GM18519 (cell line): ENCODE data around the gene SSH3.
A peak's percentile ranks its signal among the peaks of the same experiment; 100 is the strongest.

Source experiments
- ATAC-seq: cut with Tn5 transposase; IDR thresholded peaks from one replicate; pipeline ENCODE4 v1.9.1; 2021; ENCODE audit warnings: mild to moderate bottlenecking, moderate library complexity; ENCODE audit not compliant: unreplicated experiment, low FRiP score

The SSH3 gene

GRCh38 chr11:67278939-67279588 is 24.3 kb upstream of the SSH3 start:
- ATAC-seq: no peak

DNA sequence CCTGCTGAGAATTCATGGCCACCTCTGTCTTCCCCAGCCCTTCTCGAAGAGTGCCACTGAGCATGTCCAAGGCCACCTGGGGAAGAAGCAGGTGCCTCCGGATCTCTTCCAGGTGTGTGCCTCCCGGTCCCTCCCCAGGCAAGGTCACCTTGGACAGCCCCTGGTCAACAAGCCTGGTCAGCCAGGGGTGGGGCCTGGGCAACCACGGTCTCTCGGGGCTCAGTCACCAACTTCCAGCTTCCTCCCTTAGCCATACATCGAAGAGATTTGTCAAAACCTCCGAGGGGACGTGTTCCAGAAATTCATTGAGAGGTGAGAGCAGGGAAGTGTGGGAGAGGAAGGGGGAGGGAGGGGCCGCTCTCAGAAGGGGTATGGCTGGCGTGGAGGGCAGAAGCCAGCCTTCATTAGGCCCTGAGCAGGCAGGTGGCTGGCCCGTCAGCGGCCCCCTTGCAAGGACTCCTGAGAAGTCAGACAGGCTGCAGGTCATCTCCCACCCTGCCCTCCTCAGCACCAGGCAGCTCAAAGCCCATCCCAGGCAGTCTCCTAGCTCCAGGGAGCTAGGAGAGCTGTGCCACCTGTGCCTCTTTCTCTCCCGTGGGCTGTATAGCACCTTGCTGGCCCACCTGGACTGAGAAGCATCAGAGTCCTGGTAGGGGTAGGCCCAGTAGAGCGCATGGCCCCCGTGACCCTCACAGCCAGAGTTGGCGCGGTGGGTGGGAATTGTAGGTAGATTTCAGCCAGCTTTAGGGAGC is 23.6 kb upstream of the SSH3 start:
- ATAC-seq: no peak

DNA sequence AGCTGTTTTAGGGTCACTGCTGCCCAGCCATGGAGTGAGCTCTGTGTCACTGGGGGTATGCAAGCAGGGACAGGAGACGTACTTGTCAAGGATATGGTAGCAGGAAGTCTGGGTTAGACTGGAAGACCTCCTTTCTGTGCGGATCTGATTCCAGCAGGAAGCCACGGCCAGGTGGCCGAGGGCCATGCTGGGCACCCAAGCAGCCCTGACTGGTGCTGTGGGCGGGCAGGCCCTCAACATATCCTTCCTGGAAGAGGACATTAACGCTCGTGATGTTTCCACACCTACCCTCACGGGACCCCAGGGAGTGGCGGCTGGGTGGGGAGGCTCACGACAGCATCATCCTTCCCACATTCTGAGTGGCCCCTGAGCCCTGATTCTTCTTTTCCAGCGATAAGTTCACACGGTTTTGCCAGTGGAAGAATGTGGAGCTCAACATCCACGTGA is 23.0 kb upstream of the SSH3 start:
- no peak for ATAC-seq

- no peak for ATAC-seq
Observed at GRCh38 chr11:67280788-67281551, 22.4 kb upstream of the SSH3 start.

DNA sequence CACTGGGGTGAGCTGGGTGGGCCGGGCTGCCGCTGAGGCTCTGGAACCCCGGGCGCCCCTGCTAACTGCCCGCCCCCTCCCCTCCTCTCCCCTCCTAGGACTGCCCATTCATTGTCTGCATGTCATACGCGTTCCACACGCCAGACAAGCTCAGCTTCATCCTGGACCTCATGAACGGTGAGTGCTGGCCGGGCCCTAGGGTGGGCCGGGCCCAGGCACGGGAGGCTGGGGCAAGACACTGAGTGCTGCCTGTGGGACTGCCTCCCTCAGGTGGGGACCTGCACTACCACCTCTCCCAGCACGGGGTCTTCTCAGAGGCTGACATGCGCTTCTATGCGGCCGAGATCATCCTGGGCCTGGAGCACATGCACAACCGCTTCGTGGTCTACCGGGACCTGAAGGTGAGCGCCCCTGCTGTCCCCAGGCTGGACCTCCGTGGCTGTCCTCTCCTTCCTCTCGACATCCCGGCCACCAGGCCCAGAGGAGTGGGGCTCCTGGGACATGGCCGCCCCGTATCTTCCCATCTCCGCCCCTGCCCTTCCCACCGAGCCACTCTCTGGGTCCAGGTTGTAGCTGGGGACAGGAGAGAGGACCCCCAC is 21.7 kb upstream of the SSH3 start:
- no peak for ATAC-seq

- ATAC-seq: no peak
Observed at GRCh38 chr11:67282155-67282875, 21.0 kb upstream of the SSH3 start.

DNA sequence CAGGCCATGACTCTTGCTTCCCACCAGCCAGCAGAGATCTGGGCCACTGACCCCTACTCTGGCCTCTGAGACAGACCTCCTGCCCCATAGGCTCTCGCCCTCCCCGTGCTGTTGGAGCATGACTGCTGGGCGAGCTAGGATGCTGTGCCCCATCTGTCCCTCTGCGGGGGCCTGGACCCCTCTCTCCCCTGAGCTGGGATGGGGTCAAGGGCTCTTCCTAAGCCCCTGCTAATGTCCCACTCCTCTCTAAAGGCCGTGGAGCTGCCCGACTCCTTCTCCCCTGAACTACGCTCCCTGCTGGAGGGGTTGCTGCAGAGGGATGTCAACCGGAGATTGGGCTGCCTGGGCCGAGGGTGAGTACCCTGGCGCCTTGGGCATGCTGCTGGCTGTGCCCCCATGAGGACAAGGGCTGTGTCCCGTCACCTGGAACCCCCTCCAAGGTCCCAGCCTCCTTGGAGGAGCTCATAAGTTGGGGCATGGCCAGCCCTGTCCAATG is 20.4 kb upstream of the SSH3 start:
- ATAC-seq: no peak

DNA sequence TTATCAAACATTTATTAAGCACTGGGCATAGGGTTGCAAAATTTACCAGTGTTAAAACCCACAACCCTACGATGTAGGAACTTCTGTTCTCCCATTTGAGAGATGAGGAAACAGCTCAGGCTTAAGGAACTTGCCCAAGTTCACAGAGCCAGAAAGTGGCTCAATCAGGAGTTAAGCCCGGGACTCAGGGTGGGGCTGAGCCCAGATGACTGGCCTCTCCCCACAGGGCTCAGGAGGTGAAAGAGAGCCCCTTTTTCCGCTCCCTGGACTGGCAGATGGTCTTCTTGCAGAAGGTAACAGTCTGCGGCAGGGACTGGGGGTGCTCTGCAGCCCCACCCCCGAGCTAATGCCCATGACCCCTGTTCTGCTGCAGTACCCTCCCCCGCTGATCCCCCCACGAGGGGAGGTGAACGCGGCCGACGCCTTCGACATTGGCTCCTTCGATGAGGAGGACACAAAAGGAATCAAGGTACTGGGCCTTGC is 19.8 kb upstream of the SSH3 start:
- ATAC-seq: no peak

DNA sequence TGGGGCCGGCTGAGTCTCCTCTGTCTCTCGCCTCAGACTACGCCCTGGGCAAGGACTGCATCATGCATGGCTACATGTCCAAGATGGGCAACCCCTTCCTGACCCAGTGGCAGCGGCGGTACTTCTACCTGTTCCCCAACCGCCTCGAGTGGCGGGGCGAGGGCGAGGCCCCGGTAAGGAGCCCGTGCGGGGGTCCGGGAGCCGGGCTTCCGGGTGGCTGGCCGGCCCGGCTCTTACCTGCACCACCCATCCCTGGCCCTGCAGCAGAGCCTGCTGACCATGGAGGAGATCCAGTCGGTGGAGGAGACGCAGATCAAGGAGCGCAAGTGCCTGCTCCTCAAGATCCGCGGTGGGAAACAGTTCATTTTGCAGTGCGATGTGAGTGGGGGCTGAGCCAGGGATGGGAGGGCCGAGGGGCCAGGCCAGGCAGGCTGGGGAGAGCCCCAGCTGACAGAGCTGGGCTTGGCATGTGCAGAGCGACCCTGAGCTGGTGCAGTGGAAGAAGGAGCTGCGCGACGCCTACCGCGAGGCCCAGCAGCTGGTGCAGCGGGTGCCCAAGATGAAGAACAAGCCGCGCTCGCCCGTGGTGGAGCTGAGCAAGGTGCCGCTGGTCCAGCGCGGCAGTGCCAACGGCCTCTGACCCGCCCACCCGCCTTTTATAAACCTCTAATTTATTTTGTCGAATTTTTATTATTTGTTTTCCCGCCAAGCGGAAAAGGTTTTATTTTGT is 18.4 kb upstream of the SSH3 start:
- ATAC-seq: no peak

GRCh38 chr11:67285541-67286498 is 17.5 kb upstream of the SSH3 start:
- no peak for ATAC-seq

- no peak for ATAC-seq
Observed at GRCh38 chr11:67286621-67287333, 16.6 kb upstream of the SSH3 start.

DNA sequence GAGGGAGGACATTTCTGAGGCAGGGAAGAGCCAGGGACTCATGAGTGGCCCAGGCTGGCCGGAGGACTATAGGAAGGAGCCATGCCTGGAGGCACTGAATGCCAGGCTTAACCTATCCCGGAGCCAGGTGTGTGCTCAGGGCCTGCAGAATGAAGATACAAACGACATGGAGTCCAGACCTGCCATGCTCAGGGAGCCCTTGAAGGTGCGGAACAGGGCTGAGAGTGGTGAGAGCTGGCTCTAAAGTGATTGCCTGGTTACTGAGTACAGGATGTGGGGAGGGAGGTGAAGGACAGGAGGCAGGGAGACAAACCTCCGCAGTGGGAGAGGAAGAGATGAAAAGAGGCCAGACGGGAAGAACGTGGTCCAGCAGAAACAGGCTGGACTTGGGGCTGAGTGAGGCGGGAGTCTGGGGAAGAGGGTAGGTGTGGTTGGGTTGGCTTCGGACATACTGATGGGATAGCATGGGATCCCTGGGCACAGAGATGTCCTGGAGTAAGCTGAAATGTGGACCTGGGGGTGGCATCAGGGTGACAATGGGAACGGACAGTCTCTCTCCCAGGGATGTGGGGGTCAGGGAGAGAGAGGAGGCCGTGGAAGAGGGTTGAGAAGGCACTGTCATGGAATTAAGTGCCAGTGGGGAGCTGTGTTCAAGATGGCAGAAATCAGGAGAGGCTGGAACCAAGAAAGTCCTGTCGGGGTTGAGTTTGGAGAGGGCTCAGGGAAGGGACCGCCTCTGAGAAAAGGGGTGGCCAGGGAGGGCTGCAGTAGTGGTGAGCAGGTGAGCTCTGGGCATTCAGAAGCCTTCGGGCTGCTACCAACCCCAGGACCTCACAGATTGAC is 15.8 kb upstream of the SSH3 start:
- ATAC-seq: no peak

DNA sequence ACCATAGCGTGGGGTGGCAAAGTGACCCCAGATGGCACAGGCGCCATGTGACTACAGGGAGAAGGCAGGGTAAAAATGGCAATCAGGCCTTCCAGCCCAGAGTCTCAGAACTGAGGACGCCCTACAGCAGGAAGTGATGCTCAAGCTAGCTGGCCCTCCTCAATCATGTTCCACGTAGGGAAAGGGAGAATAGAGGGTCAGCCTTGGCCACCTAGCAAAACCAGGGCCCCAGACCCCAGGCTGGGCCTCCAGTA is 15.2 kb upstream of the SSH3 start:
- no peak for ATAC-seq

DNA sequence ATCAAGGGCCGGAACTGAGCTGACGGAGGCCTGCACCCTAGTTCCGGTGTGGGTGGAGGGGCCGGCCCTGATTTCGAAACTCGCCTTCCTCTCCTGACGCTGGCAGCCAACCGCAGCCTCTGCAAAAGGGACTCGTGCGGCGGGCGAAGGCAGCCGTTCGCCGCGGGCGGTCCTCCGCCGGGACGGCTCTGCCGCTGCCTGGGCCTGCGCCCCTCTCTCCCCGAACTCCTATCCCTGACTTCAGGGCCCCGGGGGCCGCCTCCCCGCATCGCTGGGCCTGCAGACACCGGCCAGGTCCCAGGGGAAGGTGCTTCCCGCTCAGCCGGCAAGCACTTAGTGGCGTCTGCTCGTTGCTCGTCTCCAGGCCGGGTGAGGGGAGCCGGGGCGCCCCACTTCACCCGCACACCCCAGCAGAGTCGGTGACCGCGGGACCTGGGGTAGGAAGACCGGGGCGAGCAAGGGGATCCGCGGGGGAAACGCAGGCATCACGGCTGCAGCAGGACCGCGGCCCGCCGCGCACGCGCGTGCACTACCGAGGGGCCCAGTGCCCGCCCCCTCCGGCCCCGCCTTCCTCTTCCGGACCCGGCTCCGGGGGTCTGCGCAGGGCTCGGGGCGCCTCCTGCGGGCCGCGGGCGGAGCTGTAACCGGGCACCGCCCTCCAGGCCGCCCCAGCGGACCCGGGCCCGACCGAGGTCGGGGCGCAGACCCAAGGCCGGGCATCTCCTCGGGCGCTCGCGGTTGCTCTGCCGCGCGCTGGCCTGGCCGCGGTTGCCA is 14.7 kb upstream of the SSH3 start:
- peak; percentile 44 for ATAC-seq

GRCh38 chr11:67289226-67289650 is 14.1 kb upstream of the SSH3 start, which contains the start of gene ANKRD13D:
ANKRD13D (plus strand) TSS chr11:67289303; CDS start chr11:67289461, 158 bp downstream.
- ATAC-seq: no peak
